Activated T-cell treated with anti-CD3 and anti-CD28 coated beads, Interleukin-2, amount 50 U/mL, for 4 hours (primary cell): ENCODE data around the gene CDK7. TPM values are rescaled to one million over a fixed set of nuclear protein-coding genes. Genes with fewer than 3 reads are reported as not detected.
"Not testable (repeated sequence)": the region's sequence is repeated elsewhere in the genome, so short reads cannot be mapped to it uniquely, and the experiment has no call there.

Experiments used
- ATAC-seq, 2 donors: fragments of 200-7000 bp; cut with Tn5 transposase; one replicate each; pipeline ENCODE4 v1.10.0; 2021
- DNase-seq: peaks from one replicate; pipeline ENCODE4 v3.0.0-alpha.2; 2020
- H3K27me3 Mint-ChIP-seq: one replicate; pipeline ENCODE4 v1.8.0; 2021; ENCODE audit warnings: low read depth, mixed read lengths
- H3K36me3 Mint-ChIP-seq: one replicate; pipeline ENCODE4 v1.8.0; 2022; ENCODE audit warnings: mixed read lengths; ENCODE audit not compliant: insufficient read depth
- H3K4me1 Mint-ChIP-seq: one replicate; pipeline ENCODE4 v1.8.0; 2021; ENCODE audit warnings: low read depth, mixed read lengths
- H3K4me3 Mint-ChIP-seq: one replicate; pipeline ENCODE4 v1.8.0; 2021; ENCODE audit warnings: mild to moderate bottlenecking, moderate library complexity, mixed read lengths
- H3K9me3 Mint-ChIP-seq: one replicate; pipeline ENCODE4 v1.8.0; 2021; ENCODE audit warnings: mixed read lengths
- total RNA-seq, 3 donors: library from RNA; stranded (reverse); gene quantifications; one replicate each; pipeline ENCODE4 v1.2.1, GENCODE V29; 2021

CDK7 gene
- total RNA-seq, 3 donors from 2014 or later: 39.9 to 52.4 (median 48.5) TPM

GRCh38 chr5:69220371-69220770 is 14.3 kb upstream of the CDK7 start:
- H3K4me3 Mint-ChIP-seq, ATAC-seq, H3K36me3 Mint-ChIP-seq, H3K9me3 Mint-ChIP-seq, DNase-seq, H3K27me3 Mint-ChIP-seq: not testable (repeated sequence)
- H3K4me1 Mint-ChIP-seq: peaks cover 14% of the 10 kb centered on the region

DNA sequence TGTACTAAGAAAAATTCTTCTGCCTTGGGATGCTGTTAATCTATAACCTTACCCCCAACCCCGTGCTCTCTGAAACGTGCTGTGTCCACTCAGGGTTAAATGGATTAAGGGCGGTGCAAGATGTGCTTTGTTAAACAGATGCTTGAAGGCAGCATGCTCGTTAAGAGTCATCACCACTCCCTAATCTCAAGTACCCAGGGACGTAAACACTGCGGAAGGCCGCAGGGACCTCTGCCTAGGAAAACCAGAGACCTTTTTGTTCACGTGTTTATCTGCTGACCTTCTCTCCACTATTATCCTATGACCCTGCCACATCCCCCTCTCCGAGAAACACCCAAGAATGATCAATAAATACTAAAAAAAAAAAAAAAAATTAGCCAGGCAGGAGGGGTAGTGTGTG is 13.9 kb upstream of the CDK7 start:
- not testable (repeated sequence) for ATAC-seq, H3K36me3 Mint-ChIP-seq, H3K9me3 Mint-ChIP-seq, DNase-seq, H3K27me3 Mint-ChIP-seq, H3K4me3 Mint-ChIP-seq
- H3K4me1 Mint-ChIP-seq: peaks cover 14% of the 10 kb centered on the region

- DNase-seq (no peak), ATAC-seq (no peak)
- H3K9me3 Mint-ChIP-seq: no peaks in the 10 kb centered on the region
- peaks cover 7% of the 10 kb centered on the region for H3K36me3 Mint-ChIP-seq
- no peaks in the 10 kb centered on the region for H3K27me3 Mint-ChIP-seq
- no peak overlapping the region for H3K4me3 Mint-ChIP-seq
- H3K4me1 Mint-ChIP-seq: no peaks in the 10 kb centered on the region
These were observed 10.2 kb upstream of the CDK7 start for GRCh38 chr5:69224520-69224919.

GRCh38 chr5:69225860-69226259 is 8.8 kb upstream of the CDK7 start:
- Mint-ChIP-seq H3K36me3 (peaks cover 9% of the 10 kb centered on the region), H3K4me1 (no peaks in the 10 kb centered on the region), H3K27me3 (no peaks in the 10 kb centered on the region), H3K4me3 (no peak overlapping the region), H3K9me3 (no peaks in the 10 kb centered on the region)
- DNase-seq: no peak
- no peak for ATAC-seq

DNA sequence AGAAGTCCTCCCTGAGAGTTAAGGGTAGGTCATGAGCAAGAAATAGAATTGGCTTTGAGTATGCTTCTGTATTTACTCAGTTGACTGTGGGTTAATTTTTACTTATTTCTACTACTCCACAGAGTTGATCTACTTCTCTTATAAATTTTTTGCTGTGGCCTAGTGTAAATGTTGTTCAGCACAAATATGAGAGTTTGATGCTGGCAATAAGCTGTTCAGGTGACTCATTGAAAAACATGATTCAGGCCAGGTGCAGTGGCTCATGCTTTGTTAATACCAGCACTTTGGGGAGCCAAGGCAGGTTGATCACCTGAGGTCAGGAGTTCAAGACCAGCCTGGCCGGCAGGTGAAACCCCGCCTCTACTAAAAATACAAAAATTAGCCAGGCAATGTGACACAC is 4.5 kb upstream of the CDK7 start:
- Mint-ChIP-seq H3K36me3 (peaks cover 6% of the 10 kb centered on the region), H3K4me1 (peaks cover 5% of the 10 kb centered on the region), H3K4me3 (no peak overlapping the region), H3K27me3 (no peaks in the 10 kb centered on the region), H3K9me3 (no peaks in the 10 kb centered on the region)
- ATAC-seq: no peak
- no peak for DNase-seq

- H3K9me3 Mint-ChIP-seq: no peaks in the 10 kb centered on the region
- no peak overlapping the region for H3K4me3 Mint-ChIP-seq
- peaks cover 12% of the 10 kb centered on the region for H3K4me1 Mint-ChIP-seq
These were observed 3.4 kb upstream of the CDK7 start for GRCh38 chr5:69231281-69231680.

GRCh38 chr5:69231851-69232250 is 2.8 kb upstream of the CDK7 start:
- H3K4me3 Mint-ChIP-seq: no peak overlapping the region
- no peak for ATAC-seq
- H3K9me3 Mint-ChIP-seq: no peaks in the 10 kb centered on the region

More at GRCh38 chr5:69231281-69231680, 3.4 kb upstream of the CDK7 start:
- no peak for DNase-seq
- Mint-ChIP-seq H3K36me3 (peaks cover 2% of the 10 kb centered on the region), H3K27me3 (no peaks in the 10 kb centered on the region)
- ATAC-seq: no peak

DNA sequence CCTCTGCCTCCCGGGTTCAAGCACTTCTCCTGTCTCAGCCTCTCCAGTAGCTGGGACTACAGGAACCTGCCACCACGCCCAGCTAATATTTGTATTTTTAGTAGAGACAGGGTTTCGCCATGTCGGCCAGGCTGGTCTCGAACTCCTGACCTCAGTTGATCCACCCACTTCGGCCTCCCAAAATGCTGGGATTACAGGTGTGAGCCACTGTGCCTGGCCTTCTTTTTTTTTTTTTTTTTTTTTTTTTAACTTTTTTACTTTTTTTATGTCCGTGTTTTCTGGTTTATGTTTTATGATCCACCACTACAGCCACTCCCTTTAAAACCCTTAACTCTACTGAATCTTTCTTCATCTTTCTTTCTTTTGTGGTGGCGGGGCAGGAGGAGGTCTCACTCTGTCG is 2.0 kb downstream of the CDK7 start:
- not testable (repeated sequence) for DNase-seq, ATAC-seq, H3K9me3 Mint-ChIP-seq, H3K27me3 Mint-ChIP-seq
- peaks cover 46% of the 10 kb centered on the region for H3K4me1 Mint-ChIP-seq
- peaks cover 26% of the 10 kb centered on the region for H3K36me3 Mint-ChIP-seq
- peak overlapping the region; percentile 71 for H3K4me3 Mint-ChIP-seq

More at GRCh38 chr5:69231851-69232250, 2.8 kb upstream of the CDK7 start:
- Mint-ChIP-seq H3K4me1 (peaks cover 15% of the 10 kb centered on the region), H3K27me3 (no peaks in the 10 kb centered on the region), H3K36me3 (peaks cover 2% of the 10 kb centered on the region)
- no peak for DNase-seq

DNA sequence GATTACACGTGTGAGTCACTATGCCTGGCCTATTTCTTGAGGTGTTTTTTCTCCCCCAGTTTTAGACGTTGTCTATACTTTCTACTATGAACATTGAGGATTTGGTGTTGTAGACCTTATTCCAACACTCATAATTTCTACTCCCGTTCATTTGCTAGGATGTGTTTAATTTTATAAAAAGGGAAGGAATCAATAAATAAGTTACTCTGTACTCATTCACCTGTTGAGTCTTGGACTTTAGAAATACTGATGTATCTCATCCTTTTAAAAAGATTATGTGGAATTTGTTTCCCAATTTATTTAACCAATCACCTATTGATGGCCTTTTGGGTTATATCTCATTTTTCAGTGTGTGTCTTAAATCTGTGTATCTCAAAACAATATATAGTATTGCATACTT is 3.2 kb downstream of the CDK7 start:
- DNase-seq (no peak), ATAC-seq (no peak)
- H3K4me1 Mint-ChIP-seq: peaks cover 50% of the 10 kb centered on the region
- peak overlapping the region; percentile 23 for H3K4me3 Mint-ChIP-seq
- H3K9me3 Mint-ChIP-seq: no peaks in the 10 kb centered on the region
- H3K36me3 Mint-ChIP-seq: peaks cover 31% of the 10 kb centered on the region
- H3K27me3 Mint-ChIP-seq: no peaks in the 10 kb centered on the region

DNA sequence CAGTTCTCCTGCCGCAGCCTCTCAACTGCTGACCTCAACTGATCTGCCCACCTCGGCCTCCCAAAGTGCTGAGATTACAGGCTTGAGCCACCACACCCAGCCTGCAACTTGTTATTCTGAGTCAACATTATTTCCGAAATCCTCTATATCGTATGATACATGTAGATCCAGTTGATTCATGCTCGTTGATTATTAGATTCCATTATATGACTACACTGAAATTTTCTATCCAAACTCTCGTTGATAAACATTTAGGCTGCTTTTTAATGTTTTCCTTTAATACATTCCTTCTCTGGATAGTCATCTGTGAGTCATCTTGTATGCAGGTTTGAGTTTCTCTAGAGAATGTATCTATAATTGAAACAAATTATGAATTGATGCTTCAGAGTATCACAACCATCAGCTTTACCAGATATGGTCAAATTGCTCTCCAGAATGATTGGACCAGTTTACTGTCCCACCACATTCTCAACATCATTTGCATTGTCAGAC is 4.1 kb downstream of the CDK7 start:
- Mint-ChIP-seq H3K27me3 (no peaks in the 10 kb centered on the region), H3K4me1 (peaks cover 54% of the 10 kb centered on the region), H3K4me3 (no peak overlapping the region), H3K9me3 (no peaks in the 10 kb centered on the region), H3K36me3 (peaks cover 37% of the 10 kb centered on the region)
- ATAC-seq (no peak), DNase-seq (no peak)

- H3K36me3 Mint-ChIP-seq: peaks cover 42% of the 10 kb centered on the region
- peaks cover 3% of the 10 kb centered on the region for H3K9me3 Mint-ChIP-seq
- H3K4me3 Mint-ChIP-seq: no peak overlapping the region
- DNase-seq (no peak), ATAC-seq (no peak)
- H3K27me3 Mint-ChIP-seq: no peaks in the 10 kb centered on the region
- peaks cover 47% of the 10 kb centered on the region for H3K4me1 Mint-ChIP-seq
These were observed 7.7 kb downstream of the CDK7 start for GRCh38 chr5:69242215-69242927.

DNA sequence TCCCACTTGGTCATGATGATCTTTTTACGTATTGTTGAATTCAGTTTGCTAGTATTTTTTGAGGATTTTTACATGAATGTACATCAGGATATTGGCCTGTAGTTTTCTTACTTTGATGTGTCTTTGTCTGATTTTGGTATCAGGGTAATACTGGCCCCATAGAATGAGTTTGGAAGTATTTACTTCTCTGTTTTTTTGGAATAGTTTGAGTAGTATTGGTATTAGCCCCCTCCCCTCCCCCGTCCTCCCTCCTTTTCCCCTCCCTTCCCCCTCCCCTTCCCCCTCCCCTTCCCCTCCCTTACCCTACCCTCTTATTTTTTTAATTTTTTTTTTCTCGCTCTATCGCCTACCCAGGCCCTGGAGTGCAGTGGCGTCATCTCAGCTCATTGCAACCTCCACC is 10.3 kb downstream of the CDK7 start:
- peaks cover 31% of the 10 kb centered on the region for H3K4me1 Mint-ChIP-seq
- no peak overlapping the region for H3K4me3 Mint-ChIP-seq
- H3K9me3 Mint-ChIP-seq: peaks cover 9% of the 10 kb centered on the region
- ATAC-seq (no peak), DNase-seq (no peak)
- no peaks in the 10 kb centered on the region for H3K27me3 Mint-ChIP-seq
- peaks cover 42% of the 10 kb centered on the region for H3K36me3 Mint-ChIP-seq

DNA sequence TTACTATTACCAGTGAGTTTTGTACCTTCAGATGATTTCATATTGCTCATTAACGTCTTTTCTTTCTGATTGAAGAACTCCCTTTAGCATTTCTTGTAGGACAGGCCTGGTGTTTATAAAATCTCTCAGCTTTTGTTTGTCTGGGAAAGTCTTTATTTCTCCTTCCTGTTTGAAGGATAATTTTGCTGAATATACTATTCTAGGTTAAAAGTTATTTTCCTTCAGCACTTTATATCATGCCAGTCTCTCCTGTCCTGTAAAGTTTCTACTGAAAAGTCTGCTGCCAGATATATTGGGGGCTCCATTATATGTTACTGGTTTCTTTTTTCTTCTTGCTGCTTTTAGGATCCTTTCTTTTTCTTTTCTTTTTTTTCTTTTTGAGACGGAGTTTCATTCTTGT is 13.3 kb downstream of the CDK7 start:
- Mint-ChIP-seq H3K9me3 (peaks cover 9% of the 10 kb centered on the region), H3K27me3 (no peaks in the 10 kb centered on the region), H3K4me3 (no peak overlapping the region), H3K36me3 (peaks cover 26% of the 10 kb centered on the region), H3K4me1 (peaks cover 18% of the 10 kb centered on the region)
- no peak for DNase-seq
- ATAC-seq: no peak

GRCh38 chr5:69250593-69250992 is 15.9 kb downstream of the CDK7 start:
- H3K9me3 Mint-ChIP-seq: peaks cover 9% of the 10 kb centered on the region
- peaks cover 12% of the 10 kb centered on the region for H3K4me1 Mint-ChIP-seq
- no peaks in the 10 kb centered on the region for H3K27me3 Mint-ChIP-seq
- ATAC-seq (no peak), DNase-seq (no peak)
- peaks cover 25% of the 10 kb centered on the region for H3K36me3 Mint-ChIP-seq
- no peak overlapping the region for H3K4me3 Mint-ChIP-seq

- Mint-ChIP-seq H3K27me3 (no peaks in the 10 kb centered on the region), H3K9me3 (peaks cover 6% of the 10 kb centered on the region), H3K4me1 (peaks cover under 1% of the 10 kb centered on the region), H3K4me3 (no peak overlapping the region), H3K36me3 (peaks cover 23% of the 10 kb centered on the region)
- ATAC-seq (no peak), DNase-seq (no peak)
These were observed 17.8 kb downstream of the CDK7 start for GRCh38 chr5:69252437-69252836.
